Activated CD4-positive, alpha-beta T cell treated with anti-CD3 and anti-CD28 coated beads, Interleukin-2, amount 10 ng/mL, durations not matched to agents 24 days and 14 days (primary cell): ENCODE data around the gene ZNF695. TPM values are rescaled to one million over a fixed set of nuclear protein-coding genes. Genes with fewer than 3 reads are reported as not detected.

Experiments used
- total RNA-seq: library from RNA; stranded (reverse); gene quantifications from 2 replicates; pipeline ENCODE4 v1.2.3, GENCODE V29; 2022

Gene ZNF695
- total RNA-seq, 1 donor from 2014 or later = 0.65 TPM

Other genes with a start within 250 kb of the ZNF695 start
- 47.9 and 56.5 TPM in 2 replicates for gene AHCTF1, start 76.1 kb downstream of the ZNF695 start, total RNA-seq
- 2.8 TPM in 2 replicates for gene ZNF670, start 70.8 kb upstream of the ZNF695 start, total RNA-seq
- gene ZNF669, start 96.3 kb upstream of the ZNF695 start, total RNA-seq = 6.2 and 6.7 TPM in 2 replicates
- 14.9 and 18.5 TPM in 2 replicates for gene ZNF124, start 164.0 kb upstream of the ZNF695 start, total RNA-seq
- gene VN1R5, start 248.0 kb upstream of the ZNF695 start, total RNA-seq = not detected in 2 replicates